COR-L47 (cell line): ENCODE measurements around the gene SORCS1.

ENCODE experiments used
- DNase-seq: peaks from one replicate; lab custom pipeline; 2025; lab: John Stamatoyannopoulos, UW

SORCS1 gene

DNA sequence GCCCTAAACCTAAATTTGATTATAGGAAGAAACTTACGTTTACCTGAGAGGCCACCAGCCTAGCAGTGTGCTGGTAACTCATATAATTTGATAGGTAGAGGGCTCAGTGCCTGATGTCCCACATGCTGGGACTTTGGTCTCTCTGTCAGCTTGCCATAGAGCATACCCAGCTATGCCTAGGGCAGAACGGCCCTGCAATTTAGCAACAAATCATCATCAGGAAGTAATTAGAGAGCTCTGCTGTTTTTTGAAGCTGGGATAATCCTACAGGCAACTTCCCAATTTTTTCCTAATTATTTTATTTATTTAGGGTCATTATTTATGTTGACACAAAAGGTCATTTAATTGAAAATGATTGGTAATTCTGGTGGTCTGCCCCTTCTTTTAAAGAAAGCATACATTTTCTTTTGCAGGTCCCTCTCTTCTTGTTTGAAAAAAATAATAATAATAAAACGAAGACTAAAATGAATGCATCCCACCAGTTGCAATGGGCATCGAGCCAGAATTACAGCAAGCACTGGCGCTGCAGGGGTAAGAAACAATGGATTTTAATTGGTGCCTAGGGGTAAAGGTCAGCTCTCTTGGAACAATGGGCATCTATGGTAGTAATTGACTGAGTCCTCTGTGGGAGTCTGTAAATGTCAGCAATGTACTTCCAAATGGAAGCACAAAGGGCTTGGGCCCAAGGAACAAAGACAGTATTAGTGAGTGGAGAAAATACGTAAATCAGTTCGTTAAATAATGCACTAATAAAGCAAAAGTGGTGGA, 348.0 kb downstream of the SORCS1 start:
- no peak for DNase-seq

DNA sequence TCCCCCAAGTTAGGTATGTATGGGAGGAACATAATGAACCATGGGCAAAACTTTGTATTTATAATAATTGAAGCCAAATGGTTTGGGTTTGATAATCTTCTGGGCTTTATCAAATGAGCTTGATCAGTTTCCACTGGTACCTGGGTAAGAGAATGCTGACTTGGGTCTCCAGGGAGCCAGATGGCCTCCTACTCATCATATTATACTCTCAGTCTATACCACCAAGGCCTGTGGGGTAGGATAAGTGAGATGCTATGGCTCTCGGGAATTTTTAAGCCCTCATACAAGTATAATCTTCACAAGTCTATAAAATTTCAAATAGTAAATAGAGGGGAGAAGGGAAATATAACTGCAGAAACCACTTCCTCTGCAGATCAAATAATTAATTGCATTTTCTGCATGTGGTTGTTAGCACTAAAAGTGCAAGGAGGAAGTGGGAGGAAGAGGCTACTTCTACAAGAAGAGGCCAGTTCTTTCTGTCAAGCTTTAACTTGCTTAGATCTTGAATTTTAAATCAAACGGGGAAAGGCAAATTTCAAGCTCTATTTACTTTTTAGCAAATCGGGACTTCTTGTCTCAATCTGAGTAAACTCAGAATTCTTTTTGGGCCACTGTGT, 349.0 kb downstream of the SORCS1 start:
- DNase-seq: no peak

DNA sequence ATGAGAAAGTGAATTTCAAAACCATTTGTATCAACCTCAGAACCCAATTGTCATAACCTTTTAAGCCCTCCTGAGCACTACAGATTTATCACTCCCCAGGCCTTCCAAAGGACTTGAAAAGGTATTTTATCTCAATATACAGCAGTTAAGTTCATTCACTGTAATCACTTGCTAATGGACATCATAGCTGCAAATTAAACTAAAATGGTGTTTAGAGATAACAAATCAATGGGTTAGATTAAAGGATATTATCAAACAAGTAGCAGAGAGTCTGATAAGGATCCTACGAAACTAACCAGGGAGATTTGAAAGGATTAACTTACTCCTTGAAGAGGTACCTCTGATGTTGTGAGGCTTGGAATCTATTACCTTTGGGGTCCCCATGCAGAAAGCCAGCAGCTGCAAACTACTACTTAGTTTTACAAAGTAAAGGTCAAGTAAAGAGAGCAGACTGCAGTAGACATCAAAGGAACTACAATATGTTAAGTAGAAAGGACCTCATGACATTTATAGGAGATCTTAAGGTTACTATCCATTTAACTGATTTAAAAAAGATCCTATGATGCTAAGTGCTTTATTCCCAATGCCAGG, 359.4 kb downstream of the SORCS1 start:
- DNase-seq: no peak

DNA sequence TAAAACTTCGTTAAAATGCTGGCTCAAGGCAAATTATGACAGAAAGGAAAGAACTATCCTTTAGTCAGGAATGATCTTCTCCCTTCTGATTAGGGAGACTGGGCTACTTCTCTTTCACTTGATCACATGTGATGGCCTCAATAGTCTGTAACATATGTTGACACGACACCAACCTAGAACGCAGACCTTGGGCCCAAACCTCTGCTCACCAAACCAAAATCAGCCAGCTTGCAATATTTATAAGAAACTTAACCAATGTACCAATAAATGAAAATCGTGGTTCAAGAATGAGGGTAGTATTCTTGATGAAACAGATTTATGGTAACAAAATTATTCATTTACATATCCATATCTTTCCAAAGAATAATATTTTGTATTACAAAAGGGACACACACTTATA, 361.6 kb downstream of the SORCS1 start:
- no peak for DNase-seq

DNA sequence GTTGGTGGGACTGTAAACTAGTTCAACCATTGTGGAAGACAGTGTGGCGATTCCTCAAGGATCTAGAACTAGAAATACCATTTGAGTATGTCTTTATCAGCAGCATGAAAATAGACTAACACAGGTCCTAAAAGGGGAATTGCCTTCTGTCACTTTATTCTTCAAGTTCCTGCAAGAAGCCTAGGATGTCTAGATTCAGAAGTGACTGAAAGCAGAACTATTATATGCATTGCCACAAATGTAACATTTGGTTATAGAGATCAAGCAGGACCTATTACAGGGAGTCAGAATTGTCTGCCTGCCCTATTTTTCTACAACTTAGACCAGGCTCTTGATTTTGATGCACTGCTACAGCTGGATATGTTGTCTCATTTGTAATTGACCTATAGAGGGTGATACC, 364.7 kb downstream of the SORCS1 start:
- no peak for DNase-seq

DNA sequence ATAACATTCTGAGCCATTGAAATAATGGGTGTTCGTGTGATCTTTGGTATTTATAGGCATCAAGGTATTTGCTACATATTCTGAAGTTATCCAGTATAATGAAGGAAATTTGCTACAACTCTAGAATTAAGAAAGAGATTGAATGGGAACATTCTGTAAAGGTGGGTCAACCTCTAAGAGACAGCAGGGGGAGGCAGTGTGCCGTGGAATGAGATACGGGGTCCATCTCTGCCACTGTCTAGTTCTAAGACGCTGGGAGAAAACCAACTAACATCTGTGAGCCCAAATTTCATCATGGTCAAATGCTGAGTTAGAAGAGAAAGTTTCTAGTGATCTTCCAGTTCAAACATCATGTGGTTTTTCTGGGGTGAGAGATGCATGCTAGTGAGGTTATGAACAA, 368.9 kb downstream of the SORCS1 start:
- no peak for DNase-seq

DNA sequence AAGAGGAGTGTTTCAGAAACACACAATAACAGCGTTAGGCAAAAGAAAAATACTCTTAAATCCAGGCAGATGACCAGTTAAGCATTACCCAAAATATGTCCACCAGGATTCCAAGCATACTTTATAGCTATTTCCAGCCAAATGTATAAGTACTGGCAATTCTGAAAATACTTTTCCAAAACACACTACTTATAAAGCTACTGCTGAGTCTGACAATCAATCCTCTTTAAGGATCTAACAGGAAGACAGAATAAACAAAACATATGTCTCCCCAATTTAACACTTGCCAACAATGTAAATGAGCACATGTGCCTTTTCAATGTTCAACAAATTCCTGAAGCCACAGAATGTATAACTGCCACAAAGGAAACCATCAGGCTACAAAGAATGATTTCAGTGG, 370.9 kb downstream of the SORCS1 start:
- DNase-seq: no peak

DNA sequence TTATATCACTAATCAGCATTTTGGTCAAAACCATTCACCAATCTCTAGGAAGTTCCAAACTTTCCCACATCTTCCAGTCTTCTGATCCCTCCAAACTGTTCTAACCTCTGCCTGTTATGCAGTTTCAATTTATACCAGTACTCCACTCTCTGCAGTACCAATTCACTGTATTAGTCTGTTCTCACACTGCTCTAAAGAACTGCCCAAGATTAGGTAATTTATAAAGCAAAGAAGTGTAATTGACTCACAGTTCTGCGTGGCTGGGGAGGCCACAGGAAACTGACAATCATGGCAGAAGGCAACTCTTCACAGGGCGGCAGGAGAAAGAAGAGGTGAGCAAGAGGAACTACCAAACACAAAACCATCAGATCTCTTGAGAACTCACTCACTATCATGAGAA, 374.9 kb downstream of the SORCS1 start:
- DNase-seq: no peak

DNA sequence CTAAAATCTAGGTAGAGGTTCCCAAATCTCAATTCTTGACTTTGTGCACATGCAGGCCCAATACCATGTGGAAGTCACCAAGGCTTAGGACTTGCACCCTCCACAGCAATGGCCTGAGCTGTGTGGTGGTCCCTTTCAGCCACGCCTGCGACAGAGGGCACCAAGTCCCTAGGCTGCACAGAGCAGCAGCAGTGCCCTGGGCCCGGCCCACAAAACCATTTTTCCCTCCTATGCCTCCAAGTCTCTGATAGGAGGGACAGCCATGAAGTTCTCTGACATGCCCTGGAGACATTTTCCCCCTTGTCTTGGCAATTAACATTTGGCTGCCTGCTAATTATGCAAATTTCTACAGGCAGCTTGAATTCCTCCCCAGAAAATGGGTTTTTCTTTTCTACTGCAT, 375.5 kb downstream of the SORCS1 start:
- no peak for DNase-seq

DNA sequence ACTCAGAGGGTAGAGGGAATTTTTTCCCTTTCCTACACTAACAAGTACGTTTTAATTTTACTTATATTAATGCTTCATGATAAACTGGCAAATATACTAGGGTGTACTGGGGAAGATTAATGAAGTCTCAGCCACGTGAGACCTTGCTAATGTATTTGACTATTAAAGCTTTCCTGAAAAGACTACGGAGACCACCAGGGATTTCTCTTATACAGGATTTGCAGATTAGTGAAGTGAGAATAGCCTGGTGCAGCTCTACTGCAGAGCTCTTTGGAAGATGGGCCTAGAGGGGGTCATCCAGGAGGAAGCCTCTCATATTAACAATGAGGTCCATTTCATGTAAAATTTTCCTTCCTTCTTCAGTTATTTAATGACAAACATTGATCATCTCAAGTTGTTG, 379.0 kb downstream of the SORCS1 start:
- DNase-seq: no peak

DNA sequence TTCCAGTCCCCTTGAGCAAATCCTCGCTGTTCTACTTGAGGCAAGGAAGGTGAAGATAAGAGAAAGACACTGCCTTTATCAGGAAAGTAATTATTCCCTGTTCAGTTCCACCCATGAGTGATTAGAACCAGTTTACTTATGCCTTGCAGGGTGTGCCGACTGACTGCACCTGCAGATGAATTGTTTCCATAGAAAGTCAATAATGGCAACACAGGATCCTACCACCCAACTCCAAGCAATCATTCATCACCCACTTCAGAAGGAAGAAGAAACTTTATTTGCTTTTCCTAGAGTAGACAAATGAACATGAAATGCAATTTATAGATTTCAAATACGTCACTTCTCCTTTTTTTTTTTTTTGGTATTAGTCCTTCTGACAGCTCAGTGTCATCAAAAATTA, 383.9 kb downstream of the SORCS1 start:
- no peak for DNase-seq

DNA sequence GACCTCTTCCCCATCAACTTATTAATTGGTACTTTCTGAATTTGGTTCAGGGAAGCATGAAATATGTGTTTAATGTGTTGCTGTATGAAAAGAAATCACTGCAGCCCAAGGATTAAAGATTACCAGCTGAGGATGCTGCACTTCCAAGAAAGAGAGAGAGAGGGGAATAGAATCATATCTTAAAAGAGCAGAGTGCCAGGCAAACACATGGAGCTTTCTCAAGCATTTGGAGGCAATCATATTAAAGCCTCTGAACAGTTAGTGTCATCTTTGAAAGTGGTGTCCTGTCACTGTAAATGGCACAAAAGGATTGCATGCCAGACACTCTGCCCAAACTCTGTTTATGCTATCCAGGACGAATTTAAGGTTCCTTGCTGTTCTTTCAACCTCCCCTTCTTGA, 386.7 kb downstream of the SORCS1 start:
- no peak for DNase-seq

DNA sequence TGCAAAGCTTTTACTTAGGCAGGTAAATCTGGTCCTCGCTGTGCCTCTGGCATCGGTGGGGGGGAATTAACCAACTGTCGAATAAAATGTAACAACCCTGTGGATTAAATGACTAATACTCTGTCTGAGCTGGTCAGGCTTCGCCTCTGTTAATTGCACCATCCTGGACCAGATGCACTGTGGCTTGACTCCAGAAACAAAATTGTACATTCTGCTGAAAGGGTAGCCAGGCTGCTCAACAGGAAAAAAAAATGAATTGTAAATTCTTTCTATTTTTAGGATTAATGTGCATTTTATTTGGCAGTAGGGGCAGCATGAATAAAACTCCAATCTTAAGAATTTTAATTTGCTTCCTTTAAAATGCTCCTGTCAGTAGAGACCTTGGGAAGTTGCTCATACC, 389.4 kb downstream of the SORCS1 start:
- no peak for DNase-seq

DNA sequence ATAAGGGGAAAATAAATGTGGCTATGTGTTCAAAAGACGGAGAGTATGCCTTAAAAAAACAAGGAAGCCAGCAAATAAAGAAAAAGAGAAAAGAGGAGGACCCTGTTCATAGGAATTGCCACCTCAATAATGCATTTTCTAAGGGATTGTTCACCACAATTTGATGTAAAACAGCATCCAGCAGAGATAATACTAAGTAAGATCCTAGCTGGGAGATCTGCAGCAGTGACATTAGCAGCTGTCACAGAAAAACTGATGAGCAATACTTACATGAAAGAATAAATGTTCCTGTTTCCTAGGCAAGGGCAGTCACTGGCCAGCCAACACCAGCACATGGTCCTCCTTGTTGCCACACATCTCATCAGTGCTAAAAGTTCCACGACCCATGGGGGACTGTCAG, 391.5 kb downstream of the SORCS1 start:
- DNase-seq: no peak

DNA sequence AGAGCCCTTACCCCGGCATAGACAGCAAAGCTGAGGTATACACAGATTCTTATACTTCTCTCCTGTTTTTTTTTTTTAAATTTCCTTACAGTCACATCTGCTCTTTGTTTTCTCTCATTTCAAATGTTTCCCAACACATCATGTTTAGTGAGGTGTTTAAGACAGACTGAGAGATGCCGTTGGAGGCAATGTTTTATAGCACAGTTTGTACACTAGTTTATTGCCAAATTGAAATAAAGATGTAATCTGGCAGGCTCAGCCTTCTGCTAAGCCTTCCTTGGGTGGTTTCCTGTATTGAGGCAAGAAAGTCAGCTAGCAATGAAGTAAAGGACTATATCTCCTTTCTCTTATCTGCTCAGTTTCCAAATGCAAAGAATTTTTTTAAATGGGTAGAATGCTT, 393.4 kb downstream of the SORCS1 start:
- no peak for DNase-seq

DNA sequence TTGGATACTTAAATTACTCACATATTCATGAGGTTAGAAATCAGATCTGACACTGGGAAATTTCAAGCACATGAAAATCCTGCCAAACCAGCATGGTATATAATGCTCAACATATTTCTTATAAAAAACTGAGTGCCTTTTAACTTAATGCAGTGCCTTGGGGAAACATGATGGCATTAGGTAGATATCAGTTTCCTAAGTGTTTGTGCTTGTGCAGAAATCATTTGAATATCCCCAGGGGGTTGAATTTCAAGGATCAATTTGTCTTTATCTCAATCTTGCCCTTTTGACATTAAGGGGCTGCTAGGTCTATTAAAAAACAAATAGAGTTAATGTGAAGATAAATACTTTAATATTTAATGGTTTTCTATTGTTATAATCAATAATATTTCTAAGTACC, 396.3 kb downstream of the SORCS1 start:
- no peak for DNase-seq

DNA sequence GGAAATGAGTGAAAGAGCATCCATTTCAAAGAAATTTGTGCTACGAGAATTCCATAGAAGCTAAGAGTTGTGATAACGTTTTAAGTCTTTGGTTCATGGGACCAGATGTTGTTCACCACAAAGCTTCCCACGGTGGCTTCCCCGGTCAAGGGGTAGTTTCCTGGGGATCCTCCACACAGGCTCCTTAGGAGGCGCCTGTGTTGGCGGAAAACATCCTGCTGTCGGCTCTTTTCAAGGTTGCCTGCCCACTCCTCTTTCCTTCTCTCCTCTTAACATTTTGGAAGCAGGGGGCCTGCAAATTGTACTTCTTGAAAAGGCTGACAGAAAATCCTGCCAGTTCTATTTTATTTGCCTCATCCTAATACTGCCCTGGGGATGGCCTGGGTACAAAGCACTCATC, 398.6 kb downstream of the SORCS1 start:
- DNase-seq: no peak

DNA sequence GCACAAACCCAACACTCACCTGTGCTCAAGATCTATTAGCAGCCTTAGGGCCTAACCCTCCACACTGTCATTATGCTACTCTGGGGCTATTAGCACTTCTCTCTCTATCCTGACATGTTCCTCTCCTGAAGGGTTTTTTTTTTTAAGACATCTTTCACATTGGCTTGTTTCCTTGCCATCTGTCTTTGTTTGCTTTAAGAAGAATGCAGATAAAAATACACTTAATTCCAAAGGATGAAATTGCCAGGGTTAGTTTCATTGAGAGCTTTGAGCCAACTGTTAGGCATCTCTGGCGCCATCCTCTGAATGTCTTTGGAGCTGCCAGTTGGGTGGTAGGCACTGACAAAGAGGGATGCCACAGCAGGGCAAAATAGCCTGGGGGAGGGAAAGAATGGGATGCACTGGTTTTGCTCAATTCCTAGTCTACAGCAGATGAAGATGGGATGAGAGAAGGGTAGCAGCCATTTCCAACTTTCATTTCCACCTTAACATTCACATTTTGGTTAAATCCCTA, 399.2 kb downstream of the SORCS1 start:
- no peak for DNase-seq

DNA sequence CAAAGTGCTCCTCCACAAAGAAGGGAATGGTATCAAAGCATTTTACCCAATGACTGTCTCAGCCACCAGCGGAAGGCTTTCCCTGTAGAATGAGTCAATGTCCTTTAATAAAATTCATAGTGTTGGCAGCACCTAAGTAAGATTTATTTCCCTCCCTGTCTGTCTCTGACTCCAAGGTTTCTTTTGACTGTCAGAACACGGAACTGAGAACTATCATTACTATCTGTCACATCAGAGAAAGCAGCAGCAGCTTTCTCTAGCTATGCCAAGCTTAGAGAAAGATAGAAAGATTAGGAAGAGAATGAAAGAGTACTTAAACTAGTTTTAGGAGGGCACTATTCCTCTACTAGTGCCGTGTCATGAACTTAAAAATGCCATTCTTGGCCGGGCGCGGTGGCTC, 400.1 kb downstream of the SORCS1 start:
- DNase-seq: no peak

DNA sequence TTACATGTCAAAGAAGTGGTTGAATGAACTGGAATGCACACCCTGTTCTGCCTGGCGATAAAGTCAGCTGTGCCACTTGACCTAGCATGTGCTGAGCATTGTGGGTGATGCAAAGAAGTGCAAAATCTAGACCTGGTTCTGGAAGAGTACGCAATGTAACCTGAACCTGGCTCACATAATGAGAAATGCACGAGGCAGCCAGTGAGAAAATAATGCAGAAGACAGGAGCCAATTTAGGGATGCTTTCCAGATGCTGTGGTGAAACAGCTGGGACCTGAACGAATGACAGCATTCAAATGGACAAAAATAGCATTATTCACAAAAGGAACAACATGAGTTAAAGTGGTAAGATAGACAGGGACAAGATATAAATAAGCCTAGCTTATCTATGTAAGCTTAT, 402.6 kb downstream of the SORCS1 start:
- no peak for DNase-seq

DNA sequence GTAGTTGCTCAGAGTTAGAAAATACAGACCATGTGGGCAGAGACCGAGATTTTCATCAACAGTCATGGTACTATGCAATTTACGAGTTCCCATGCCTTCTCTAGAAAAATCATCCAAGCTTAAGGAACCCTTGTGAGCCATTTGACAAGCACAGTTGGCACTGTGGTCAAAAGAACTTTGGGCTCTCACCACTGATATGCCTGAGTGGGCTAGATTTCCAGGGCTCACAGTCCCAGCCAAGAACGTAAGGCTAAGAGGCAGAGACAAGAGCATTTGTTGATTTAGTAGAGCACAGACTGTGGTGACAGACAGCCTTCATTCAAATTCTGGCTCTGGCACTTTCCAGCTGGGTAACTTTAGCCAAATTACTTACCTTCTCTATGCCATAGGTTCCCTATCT, 407.0 kb downstream of the SORCS1 start:
- no peak for DNase-seq

DNA sequence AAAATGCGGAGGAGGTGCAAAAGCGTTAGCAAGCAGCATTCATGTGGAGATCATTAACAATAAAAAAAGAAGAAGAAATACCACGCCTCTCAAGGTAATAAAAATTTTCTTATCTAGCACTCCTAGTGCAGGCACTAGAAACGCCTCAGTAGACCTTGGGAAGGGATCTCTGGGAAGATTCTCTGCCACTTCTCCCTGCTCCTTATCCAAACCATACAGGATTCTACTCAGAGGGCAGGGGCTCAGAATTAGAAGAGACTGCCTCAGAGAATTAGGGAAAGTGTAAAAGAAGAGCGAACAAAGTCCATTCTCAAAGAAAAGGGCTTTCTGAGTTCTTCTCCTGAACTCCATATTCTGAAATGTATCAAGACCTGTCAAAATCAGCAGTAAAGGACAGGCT, 413.4 kb downstream of the SORCS1 start:
- DNase-seq: no peak

DNA sequence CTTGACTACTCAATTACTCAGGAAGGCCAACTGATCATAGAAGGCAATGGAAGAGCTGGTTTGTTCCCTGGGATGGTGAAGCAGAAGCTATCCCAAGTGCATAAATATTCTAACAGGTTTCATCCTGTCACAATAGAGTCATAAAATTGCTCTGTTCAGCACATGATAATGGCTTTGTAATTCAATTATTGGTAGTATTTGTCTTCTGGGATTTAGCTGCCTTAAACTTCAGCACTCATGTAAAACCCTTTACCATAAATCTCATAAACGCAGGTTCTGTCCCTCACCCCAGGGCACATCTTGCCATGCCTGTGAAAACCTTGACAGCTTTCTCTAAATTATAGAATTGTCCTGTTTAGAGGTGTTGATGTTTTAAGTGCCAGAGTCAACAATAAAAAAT, 417.6 kb downstream of the SORCS1 start:
- DNase-seq: no peak
